ENCODE measurements around the gene URB2.

DNA sequence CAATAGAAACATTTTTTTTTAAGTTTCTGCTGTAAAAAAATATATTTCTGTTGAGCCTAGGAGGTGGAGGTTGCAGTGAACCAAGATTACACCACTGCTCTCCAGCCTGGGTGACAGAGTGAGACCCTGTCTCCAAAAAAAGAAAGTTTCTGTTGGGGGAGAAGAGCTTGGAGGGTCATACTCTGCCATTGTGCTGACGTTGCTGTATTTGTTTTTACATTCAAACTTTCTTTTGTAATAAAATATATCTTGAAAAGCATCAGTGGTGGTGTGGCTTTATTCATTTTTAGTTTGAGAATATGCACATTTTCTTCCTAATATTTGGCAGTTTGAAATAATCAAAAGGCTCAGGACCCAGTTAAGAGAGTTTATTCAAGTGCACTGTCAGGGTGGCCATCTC is 64.6 kb downstream of the URB2 start:
- TF ChIP-seq REST (IDR thresholded peaks at IDR 0.05; ENCODE audit: low read depth) = no peak
- TF ChIP-seq CTCF (IDR thresholded peaks at IDR 0.05 in 2 of 3, conservative IDR thresholded peaks at IDR 0.05 in 1 of 3; ENCODE audit: borderline replicate concordance in 1 of 3, insufficient read depth in 1 of 3, low read depth in 2 of 3, low read length in 2 of 3) = no peak
- TF ChIP-seq EZH2phosphoT487 (IDR thresholded peaks at IDR 0.05; ENCODE audit: borderline replicate concordance) = no peak
- no peak for TF ChIP-seq POLR2AphosphoS5 (IDR thresholded peaks at IDR 0.05; ENCODE audit: low read depth, low read length)
- TF ChIP-seq YY1 (IDR thresholded peaks at IDR 0.05; ENCODE audit: extremely low read depth, insufficient replicate concordance, low read depth, low read length) = no peak
- TF ChIP-seq POLR2A (IDR thresholded peaks at IDR 0.05; ENCODE audit: borderline replicate concordance, extremely low read depth, insufficient read depth, insufficient read length) = no peak
- no peak for TF ChIP-seq ELF1 (IDR thresholded peaks at IDR 0.05; ENCODE audit: borderline replicate concordance, low read depth)
- TF ChIP-seq ZBTB33 (IDR thresholded peaks at IDR 0.05; ENCODE audit: extremely low read depth, insufficient replicate concordance, low read length) = no peak
- TF ChIP-seq SP1 (IDR thresholded peaks at IDR 0.05; ENCODE audit: low read depth) = no peak
